ENCODE measurements around the gene C1orf159.

GRCh38 chr1:1045129-1045528 lies 70.8 kb downstream of the C1orf159 start:
- TF ChIP-seq, protein P1, sequence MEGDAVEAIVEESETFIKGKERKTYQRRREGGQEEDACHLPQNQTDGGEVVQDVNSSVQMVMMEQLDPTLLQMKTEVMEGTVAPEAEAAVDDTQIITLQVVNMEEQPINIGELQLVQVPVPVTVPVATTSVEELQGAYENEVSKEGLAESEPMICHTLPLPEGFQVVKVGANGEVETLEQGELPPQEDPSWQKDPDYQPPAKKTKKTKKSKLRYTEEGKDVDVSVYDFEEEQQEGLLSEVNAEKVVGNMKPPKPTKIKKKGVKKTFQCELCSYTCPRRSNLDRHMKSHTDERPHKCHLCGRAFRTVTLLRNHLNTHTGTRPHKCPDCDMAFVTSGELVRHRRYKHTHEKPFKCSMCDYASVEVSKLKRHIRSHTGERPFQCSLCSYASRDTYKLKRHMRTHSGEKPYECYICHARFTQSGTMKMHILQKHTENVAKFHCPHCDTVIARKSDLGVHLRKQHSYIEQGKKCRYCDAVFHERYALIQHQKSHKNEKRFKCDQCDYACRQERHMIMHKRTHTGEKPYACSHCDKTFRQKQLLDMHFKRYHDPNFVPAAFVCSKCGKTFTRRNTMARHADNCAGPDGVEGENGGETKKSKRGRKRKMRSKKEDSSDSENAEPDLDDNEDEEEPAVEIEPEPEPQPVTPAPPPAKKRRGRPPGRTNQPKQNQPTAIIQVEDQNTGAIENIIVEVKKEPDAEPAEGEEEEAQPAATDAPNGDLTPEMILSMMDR (tag by site-specific recombination; IDR thresholded peaks at IDR 0.05): no peak
- TF ChIP-seq KLF16 (tag by site-specific recombination; IDR thresholded peaks at IDR 0.05) (no peak), ZNF670 (tag by site-specific recombination; IDR thresholded peaks at IDR 0.05; ENCODE audit: low read depth) (no peak), ZNF518A (tag by site-specific recombination; conservative IDR thresholded peaks at IDR 0.05; ENCODE audit: low read depth) (no peak), SP2 (tag by site-specific recombination; IDR thresholded peaks at IDR 0.05) (no peak), ZNF776 (tag by site-specific recombination; IDR thresholded peaks at IDR 0.05; ENCODE audit: borderline replicate concordance) (no peak), PRDM1 (tag by site-specific recombination; IDR thresholded peaks at IDR 0.05) (no peak), REST (tag by site-specific recombination; IDR thresholded peaks at IDR 0.05) (no peak), ZNF140 (tag by site-specific recombination; IDR thresholded peaks at IDR 0.05) (no peak)
